HG02884 (cell line): ENCODE data around the gene POLL.

ENCODE experiments used
- ATAC-seq: cut with Tn5 transposase; IDR thresholded peaks from one replicate; pipeline ENCODE4 v1.9.1; 2021; ENCODE audit warnings: mild to moderate bottlenecking, moderate library complexity; ENCODE audit not compliant: unreplicated experiment

Gene POLL

GRCh38 chr10:101561068-101561915 lies 26.8 kb downstream of the POLL start:
- ATAC-seq, result no peak

GRCh38 chr10:101560298-101561067 lies 27.6 kb downstream of the POLL start:
- no peak for ATAC-seq

- no peak for ATAC-seq
Observed at GRCh38 chr10:101559596-101560297, 28.3 kb downstream of the POLL start.

GRCh38 chr10:101558671-101559595 lies 29.1 kb downstream of the POLL start:
- no peak for ATAC-seq

GRCh38 chr10:101558204-101558603 lies 29.9 kb downstream of the POLL start:
- no peak for ATAC-seq

- no peak for ATAC-seq
Observed at GRCh38 chr10:101557541-101557940, 30.5 kb downstream of the POLL start.

- no peak for ATAC-seq
Observed at GRCh38 chr10:101552442-101552841, 35.6 kb downstream of the POLL start.

GRCh38 chr10:101550965-101551364 lies 37.1 kb downstream of the POLL start:
- no peak for ATAC-seq

- ATAC-seq, result no peak
Observed at GRCh38 chr10:101545898-101546297, 42.2 kb downstream of the POLL start.

- ATAC-seq, result no peak
Observed at GRCh38 chr10:101538446-101538845, 49.6 kb downstream of the POLL start.

GRCh38 chr10:101536800-101537199 lies 51.3 kb downstream of the POLL start:
- no peak for ATAC-seq

- ATAC-seq, result no peak
Observed at GRCh38 chr10:101535949-101536348, 52.1 kb downstream of the POLL start.

GRCh38 chr10:101529725-101530553 lies 58.1 kb downstream of the POLL start:
- ATAC-seq, result no peak

- ATAC-seq, result no peak
Observed at GRCh38 chr10:101529207-101529606, 58.9 kb downstream of the POLL start.
